GM19043 (cell line): ENCODE data around the gene FLT4.

Experiments
- ATAC-seq: cut with Tn5 transposase; IDR thresholded peaks from one replicate; pipeline ENCODE4 v1.9.1; 2021; ENCODE audit warnings: low read depth; ENCODE audit not compliant: unreplicated experiment

Gene FLT4

DNA sequence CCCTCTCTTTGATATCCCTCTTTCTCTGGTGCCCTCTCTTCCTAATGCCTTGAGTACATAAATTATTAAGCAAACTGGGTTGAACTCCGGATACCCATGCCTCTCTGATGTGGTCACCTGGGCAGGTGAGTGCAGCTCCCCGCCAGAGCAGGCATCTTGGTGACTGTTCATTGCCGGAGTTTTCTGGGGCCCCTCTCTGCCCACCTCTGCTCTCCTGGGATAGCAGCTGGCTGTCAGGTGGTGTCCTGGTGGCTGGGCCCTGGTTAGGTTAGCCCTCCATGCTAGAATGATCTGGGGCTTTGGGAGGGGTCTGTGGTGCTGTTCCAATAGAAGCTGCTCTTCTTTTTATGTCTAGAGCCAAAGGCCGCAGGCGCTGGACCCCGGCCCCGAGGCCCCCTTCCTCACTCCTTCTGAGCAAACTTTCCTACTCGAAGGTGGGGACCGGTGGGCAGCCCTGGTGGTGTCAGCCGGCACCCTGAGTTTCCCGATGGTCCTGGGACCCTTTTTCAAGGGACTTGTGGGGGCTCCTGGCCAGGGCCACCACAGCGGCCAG is 53.2 kb downstream of the FLT4 start:
- ATAC-seq = no peak

DNA sequence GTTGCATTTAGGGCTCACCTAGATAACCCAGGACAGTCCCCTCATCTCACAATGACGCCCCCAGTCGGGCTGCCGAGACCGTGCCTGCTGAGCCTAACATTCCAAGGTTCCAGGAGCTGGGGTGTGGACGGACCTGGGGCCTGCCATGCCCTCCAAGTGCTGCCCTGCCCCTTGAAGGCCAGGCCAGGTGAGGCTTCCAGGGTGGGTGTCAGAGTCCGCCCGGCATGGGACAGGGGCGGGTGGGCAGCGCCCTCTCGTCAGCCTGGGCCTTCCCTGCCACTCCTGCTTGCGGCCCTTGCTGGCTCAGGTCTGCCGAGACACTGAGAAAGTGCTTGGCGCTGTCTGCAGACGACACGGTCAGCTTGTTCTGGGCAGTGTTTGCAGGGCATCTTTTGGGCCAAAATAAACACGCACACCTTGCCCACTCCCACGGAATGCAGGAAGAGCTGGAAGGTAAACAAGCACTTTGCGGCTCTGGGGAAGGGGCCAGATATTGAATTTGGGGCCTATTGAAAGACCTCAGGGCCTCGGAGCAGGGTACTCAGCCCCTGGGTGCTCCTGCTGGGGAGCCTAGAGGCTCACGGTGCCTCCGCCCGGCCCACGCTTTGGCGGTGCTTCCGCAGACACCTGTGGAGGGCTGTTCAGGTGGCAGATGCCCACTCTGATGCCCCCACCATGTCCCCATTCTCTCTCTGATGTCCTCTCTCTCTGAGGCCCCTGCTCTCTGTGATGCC is 53.9 kb downstream of the FLT4 start:
- no peak for ATAC-seq

GRCh38 chr5:180595046-180595379 is 54.4 kb downstream of the FLT4 start:
- ATAC-seq = no peak

DNA sequence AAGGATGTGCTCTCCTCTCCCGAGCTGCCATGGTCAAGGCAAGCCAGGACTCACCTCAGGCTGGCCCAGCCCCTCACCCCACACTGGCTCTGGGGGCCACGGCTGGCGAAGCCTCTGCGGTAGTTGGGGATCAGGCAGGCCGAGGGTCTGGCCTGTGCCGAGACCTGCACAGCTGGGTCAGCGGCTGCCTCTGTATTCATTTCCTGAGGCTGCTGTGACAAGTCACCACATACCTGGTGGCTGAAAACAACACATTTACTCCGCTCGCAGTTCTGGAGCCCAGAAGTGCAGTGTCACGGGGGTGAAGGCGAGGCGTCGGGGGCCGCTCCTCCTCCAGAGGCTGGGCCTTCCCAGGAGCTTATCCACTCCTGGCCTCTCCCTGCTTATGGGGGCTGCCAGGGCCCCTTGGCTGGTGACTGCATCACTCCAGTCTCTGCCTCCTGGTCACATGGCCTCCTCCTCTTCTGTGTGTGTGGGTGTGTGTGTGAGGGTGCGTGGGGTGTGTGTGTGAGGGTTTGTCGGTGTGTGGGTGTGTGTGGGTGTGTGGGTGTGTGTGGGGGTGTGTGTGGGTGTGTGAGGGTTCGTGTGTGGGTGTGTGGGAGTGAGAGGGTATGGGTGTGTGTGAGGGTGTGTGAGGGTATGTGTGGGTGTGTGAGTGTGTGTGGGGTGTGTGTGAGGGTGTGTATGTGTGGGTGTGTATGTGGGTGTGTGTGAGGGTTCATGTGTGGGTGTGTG is 54.9 kb downstream of the FLT4 start:
- ATAC-seq = no peak

GRCh38 chr5:180593446-180594206 is 55.8 kb downstream of the FLT4 start:
- ATAC-seq = no peak

- no peak for ATAC-seq
Observed at GRCh38 chr5:180592176-180592575, 57.2 kb downstream of the FLT4 start.

- ATAC-seq = no peak
Observed at GRCh38 chr5:180591311-180591887, 58.0 kb downstream of the FLT4 start, which contains the start of gene SCGB3A1. Gene SCGB3A1 (minus strand): TSS chr5:180591499. CDS start chr5:180591462, 37 bp downstream.

- ATAC-seq = no peak
Observed at GRCh38 chr5:180590543-180591310, 58.7 kb downstream of the FLT4 start.

DNA sequence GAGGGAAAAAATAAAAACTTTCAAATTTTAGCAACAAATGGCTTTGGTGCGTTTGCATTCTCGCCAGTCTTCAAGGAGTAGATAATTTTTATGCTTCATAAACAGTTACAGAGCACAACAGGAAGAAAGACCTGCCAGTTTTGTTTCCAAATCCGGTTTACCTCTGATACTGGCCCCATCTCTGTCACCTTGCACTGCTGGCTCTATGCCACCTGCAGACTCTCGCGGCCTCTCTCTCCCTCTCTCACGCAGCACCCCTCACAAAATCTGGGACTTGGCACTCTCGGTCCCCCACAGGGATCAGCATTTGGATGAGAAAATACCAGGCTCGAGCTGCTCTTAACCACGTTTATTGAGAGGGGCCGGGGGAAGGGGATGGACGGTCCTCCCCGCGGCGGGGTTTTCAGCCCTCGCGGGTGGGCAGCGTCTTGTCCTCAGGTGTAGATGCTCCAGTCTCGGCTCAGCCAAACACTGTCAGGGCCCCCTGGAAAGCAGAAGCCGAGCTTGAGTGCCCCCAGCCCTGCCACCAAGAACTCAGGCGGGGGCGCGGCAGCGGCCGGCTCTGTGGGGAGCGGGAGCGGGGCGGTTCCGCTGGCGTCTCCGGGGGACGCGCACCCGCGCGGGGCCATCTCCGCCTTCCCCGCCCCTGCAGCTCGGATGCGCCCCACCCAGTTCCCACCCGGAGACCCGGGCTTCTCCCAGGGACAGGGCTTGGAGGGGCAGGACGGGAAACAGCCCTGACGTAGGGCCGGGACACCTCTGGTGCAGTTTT is 59.4 kb downstream of the FLT4 start:
- ATAC-seq = no peak

- no peak for ATAC-seq
Observed at GRCh38 chr5:180586870-180587269, 62.5 kb downstream of the FLT4 start.

DNA sequence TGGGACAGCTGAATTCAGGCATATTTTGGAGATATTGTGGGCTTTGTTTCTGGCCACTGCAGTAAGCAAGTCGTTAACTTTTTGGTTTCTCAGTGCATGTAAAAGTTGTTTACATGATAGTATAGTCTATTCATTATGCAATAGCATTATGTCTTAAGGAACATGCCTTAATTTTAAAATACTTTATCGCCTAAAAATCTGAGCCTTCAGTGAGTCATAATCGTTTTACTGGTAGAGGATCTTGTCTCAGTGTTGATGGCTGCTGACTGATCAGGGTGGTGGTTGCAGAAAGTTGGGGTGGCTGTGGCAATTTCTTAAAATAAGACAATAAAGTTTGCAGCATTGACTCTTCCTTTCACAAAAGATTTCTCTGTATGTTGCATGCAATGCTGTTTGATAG is 63.2 kb downstream of the FLT4 start:
- no peak for ATAC-seq

GRCh38 chr5:180583738-180584137 is 65.7 kb downstream of the FLT4 start:
- no peak for ATAC-seq

DNA sequence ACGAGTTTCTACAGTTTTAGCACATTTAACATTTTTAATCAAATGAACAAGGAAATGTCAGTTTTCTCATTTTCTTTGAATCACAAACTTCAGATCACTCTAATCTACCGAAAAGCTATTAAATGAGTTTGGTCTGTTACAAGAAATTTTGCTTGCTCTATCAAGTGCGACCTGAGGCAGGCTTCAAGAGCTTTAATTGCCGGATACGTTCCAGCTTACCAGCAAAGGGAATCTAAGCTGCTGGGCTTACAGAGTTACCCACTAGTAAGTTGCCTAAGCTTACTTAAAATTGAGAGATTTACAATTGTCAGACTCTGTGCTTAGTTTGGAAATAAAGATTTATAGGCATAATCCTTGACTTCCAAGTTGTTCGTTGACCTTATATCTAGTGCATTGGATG is 68.7 kb downstream of the FLT4 start:
- no peak for ATAC-seq

DNA sequence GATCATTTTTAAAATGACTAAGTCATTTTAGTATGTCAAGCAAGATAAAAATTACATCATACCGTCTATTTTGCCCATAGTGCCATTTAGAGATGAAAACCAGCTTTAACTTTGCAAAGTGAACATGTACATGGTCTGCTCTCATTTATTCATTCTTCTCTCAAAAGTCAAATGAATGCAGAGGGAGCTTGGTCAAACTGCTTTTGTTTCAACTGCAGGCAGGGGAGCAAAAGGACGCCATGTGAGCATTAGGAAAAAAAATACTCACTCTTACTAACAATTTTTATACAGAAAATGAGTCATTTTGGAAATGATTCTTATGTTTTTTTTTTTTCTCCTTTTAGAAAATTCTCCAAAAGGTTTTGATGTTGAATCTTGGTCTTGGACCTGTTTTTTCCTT is 73.8 kb downstream of the FLT4 start:
- no peak for ATAC-seq

DNA sequence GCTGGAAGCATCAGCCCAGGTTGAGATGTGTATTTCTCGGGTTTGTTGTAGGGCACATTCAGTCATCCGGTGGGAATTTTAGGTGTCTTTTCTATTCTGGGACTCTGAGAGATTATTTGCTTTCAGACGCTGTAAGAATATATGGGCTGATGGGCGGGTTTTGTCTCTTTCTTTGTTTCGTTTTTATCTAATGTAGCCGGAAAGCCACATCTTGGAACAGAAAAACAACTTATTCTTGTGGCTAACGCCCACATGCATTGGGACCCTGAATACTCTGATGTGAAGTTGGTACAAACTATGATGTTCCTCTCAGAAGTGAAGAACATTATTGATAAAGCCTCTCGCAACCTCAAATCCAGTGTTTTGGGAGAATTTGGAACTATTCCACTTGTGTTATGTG is 80.5 kb downstream of the FLT4 start:
- ATAC-seq = no peak

GRCh38 chr5:180563994-180564393 is 85.4 kb downstream of the FLT4 start:
- no peak for ATAC-seq

DNA sequence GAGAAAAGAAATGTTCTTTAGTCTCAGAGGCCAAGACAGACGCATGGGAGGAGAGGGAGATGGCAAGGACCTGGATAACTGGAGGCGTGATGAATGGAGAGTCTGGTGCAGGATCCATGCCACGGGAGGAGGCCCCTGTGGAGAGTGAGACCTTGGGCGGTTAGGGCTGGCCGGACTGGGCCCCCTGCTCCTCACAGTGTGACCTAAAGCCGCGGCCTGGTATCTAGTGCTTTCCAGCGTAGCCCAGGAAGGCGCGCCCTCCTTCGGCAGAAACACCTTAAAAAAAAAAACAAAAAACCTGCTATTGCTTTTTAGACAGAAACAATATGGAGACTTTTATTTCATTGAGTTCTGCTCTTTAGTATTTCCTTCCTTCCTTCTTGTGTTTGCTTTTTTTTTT is 91.2 kb downstream of the FLT4 start:
- no peak for ATAC-seq

DNA sequence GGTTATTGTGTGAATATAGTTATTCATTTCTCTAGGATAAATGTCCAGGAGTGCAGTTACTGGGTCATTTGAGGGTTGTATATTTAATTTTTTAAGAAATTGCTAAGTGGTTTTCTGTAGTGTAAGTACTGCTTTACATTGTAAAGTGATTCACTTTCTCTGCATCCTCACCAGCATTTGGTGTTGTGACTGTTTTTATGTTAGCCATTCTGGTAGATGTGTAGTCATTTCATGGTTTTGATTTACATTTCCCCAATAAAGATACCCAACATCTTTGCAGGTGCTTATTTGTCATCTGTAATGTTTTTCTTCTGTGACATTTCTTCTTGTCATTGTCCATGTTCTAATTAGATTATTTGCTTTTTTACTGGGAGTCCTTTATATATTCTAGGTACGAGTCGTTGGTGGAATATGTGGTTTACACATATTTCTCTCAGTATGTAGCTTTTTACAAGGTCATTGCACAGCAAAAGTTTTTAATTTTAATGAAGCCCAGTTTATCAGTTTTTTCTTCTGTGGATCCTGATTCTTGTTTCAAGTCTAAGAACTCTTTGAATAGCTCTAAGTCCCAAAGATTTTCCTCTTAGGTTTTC is 92.1 kb downstream of the FLT4 start:
- ATAC-seq = no peak
